ENCODE measurements around the gene CDKN1C. TPM values are rescaled to one million over a fixed set of nuclear protein-coding genes. Genes with fewer than 3 reads are reported as not detected.

Gene CDKN1C
- total RNA-seq, 1 donor from 2014 or later: 9.5 TPM

- no peak for FAIRE-seq
- TF ChIP-seq, protein P1, sequence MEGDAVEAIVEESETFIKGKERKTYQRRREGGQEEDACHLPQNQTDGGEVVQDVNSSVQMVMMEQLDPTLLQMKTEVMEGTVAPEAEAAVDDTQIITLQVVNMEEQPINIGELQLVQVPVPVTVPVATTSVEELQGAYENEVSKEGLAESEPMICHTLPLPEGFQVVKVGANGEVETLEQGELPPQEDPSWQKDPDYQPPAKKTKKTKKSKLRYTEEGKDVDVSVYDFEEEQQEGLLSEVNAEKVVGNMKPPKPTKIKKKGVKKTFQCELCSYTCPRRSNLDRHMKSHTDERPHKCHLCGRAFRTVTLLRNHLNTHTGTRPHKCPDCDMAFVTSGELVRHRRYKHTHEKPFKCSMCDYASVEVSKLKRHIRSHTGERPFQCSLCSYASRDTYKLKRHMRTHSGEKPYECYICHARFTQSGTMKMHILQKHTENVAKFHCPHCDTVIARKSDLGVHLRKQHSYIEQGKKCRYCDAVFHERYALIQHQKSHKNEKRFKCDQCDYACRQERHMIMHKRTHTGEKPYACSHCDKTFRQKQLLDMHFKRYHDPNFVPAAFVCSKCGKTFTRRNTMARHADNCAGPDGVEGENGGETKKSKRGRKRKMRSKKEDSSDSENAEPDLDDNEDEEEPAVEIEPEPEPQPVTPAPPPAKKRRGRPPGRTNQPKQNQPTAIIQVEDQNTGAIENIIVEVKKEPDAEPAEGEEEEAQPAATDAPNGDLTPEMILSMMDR (IDR thresholded peaks at IDR 0.05; ENCODE audit: insufficient read depth, low read length, severe bottlenecking): no peak
- no peak overlapping the region for H3K4me3 ChIP-seq (ENCODE audit: low read depth, low read length)
Observed at GRCh38 chr11:2874963-2875362, 10.6 kb downstream of the CDKN1C start.

GRCh38 chr11:2870969-2871680 lies 14.4 kb downstream of the CDKN1C start:
- DNase-seq (ENCODE audit: low read depth): no peak
- no peak for FAIRE-seq
- H3K36me3 ChIP-seq (ENCODE audit: control insufficient read depth, insufficient read depth, low read length): no peaks in the 10 kb centered on the region
- TF ChIP-seq, protein P1 (IDR thresholded peaks at IDR 0.05; ENCODE audit: insufficient read depth, low read length, severe bottlenecking): no peak
- H3K27me3 ChIP-seq (ENCODE audit: control insufficient read depth, insufficient read depth, low read length): peaks cover 13% of the 10 kb centered on the region
- no peak overlapping the region for H3K4me3 ChIP-seq (ENCODE audit: low read depth, low read length)

More at GRCh38 chr11:2874963-2875362, 10.6 kb downstream of the CDKN1C start:
- Histone ChIP-seq H3K36me3 (ENCODE audit: control insufficient read depth, insufficient read depth, low read length) (no peaks in the 10 kb centered on the region), H3K27me3 (ENCODE audit: control insufficient read depth, insufficient read depth, low read length) (peaks cover 9% of the 10 kb centered on the region)
- DNase-seq (ENCODE audit: low read depth): no peak

- TF ChIP-seq, protein P1 (IDR thresholded peaks at IDR 0.05; ENCODE audit: insufficient read depth, low read length, severe bottlenecking): no peak
- Histone ChIP-seq H3K36me3 (ENCODE audit: control insufficient read depth, insufficient read depth, low read length) (no peaks in the 10 kb centered on the region), H3K27me3 (ENCODE audit: control insufficient read depth, insufficient read depth, low read length) (peaks cover 13% of the 10 kb centered on the region), H3K4me3 (ENCODE audit: low read depth, low read length) (no peak overlapping the region)
- no peak for DNase-seq (ENCODE audit: low read depth)
- FAIRE-seq: no peak
Observed at GRCh38 chr11:2870460-2870859, 15.1 kb downstream of the CDKN1C start.

DNA sequence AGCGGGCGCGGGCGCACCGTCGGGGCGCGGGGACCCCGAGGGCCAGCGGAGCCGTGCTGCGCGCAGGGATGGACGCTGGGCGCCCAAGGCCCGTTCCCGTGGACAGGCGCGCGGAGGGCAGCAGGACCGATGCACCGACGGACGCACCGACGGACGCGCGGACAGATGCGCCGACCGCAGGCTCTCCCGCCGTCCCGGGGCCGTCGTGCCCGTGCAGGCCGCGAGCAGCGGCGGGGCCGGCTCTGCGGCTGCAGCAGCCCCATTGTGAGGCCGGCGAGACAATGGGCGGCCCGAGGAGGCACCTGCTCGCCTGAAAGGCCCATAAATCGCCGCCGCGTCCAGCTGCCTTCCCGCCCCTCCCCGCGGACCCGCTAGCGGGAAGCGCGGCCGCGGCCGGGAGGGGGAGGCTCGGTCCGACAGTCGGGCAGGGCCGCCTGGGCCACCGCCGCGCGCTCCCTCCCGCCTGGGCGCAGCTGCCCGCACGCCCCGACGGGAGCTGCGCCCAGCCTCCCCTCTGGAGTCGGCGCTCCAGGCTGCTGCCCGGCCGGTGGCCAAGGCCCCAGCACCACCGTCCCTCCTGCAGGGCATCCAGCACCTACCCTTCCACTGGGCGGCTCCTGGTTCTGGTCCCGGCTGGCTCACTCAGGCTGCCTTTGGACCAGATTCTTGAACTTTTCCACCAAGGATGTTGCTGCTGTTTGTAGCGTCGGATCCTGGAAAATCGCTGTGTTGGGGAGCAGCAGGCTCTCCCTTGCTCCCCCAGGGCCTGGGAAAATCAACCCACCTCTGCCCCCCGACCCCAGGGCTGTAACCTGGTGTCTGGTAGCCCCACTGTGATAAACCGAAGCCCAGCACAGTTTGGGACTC lies 15.8 kb downstream of the CDKN1C start:
- H3K36me3 ChIP-seq (ENCODE audit: control insufficient read depth, insufficient read depth, low read length): no peaks in the 10 kb centered on the region
- DNase-seq (ENCODE audit: low read depth): no peak
- TF ChIP-seq, protein P1 (IDR thresholded peaks at IDR 0.05; ENCODE audit: insufficient read depth, low read length, severe bottlenecking): no peak
- H3K27me3 ChIP-seq (ENCODE audit: control insufficient read depth, insufficient read depth, low read length): peaks cover 13% of the 10 kb centered on the region
- no peak overlapping the region for H3K4me3 ChIP-seq (ENCODE audit: low read depth, low read length)
- FAIRE-seq: no peak

DNA sequence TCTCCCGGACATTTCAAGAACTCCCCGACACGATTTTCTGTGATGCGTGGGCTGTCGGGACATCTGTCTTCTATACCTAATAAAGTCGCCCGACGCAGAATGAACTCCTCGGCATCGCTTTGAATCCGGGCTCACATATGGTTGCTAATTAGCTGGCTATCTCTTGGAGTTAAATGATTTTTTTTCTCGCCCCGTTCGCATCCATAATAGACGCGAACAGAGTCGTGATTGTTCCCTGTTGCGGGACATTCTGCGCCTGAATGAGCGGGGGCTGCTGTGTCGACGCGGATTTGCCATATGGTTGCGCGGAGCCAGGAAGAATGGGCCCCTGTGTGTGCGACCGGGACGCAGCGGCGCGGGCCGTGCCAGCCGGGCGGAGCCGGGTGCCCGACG lies 16.4 kb downstream of the CDKN1C start:
- FAIRE-seq (no peak), DNase-seq (ENCODE audit: low read depth) (no peak)
- no peak overlapping the region for H3K4me3 ChIP-seq (ENCODE audit: low read depth, low read length)
- no peaks in the 10 kb centered on the region for H3K36me3 ChIP-seq (ENCODE audit: control insufficient read depth, insufficient read depth, low read length)
- H3K27me3 ChIP-seq (ENCODE audit: control insufficient read depth, insufficient read depth, low read length): peaks cover 13% of the 10 kb centered on the region
- TF ChIP-seq, protein P1 (IDR thresholded peaks at IDR 0.05; ENCODE audit: insufficient read depth, low read length, severe bottlenecking): no peak

All from bronchial epithelial cell (primary cell).